K562 (cell line): ENCODE data around the gene SYNE1. TPM values are rescaled to one million over a fixed set of nuclear protein-coding genes. Genes with fewer than 3 reads are reported as not detected.

Experiments used
- FIP1L1 ChIP-seq: fragments of 200-400 bp; formaldehyde crosslinking; IDR thresholded peaks from 2 replicates; pipeline ENCODE4 v1.6.1; 2018; ENCODE audit warnings: mild to moderate bottlenecking, low read depth, low read length; ENCODE audit not compliant: poor library complexity, severe bottlenecking
- PTRF ChIP-seq: fragments of 450-650 bp; IDR thresholded peaks from 2 replicates; pipeline ENCODE4 v1.6.1; 2016; ENCODE audit warnings: mild to moderate bottlenecking, missing genetic modification characterization, missing compliant biosample characterization
- SRSF9 ChIP-seq: fragments of 200-400 bp; formaldehyde crosslinking; IDR thresholded peaks from 2 replicates; pipeline ENCODE4 v1.6.1; 2017; ENCODE audit warnings: low read depth, low read length, borderline replicate concordance
- TAF1 ChIP-seq: IDR thresholded peaks from 2 replicates; pipeline ENCODE4 v1.6.1; 2011; ENCODE audit warnings: mild to moderate bottlenecking, low read length, moderate library complexity; ENCODE audit not compliant: insufficient read depth, control insufficient read depth, severe bottlenecking; ENCODE audit errors: extremely low read depth
- ZNF134 ChIP-seq: fragments of 250-450 bp; sonication (Bioruptor Pico); conservative IDR thresholded peaks from 2 replicates; pipeline ENCODE4 v1.4.0; 2020
- ZNF707 ChIP-seq: fragments of 250-450 bp; sonication (Bioruptor Pico); conservative IDR thresholded peaks from 2 replicates; pipeline ENCODE4 v1.8.0; 2022; ENCODE audit warnings: inconsistent platforms, mild to moderate bottlenecking, moderate library complexity
- polyA plus RNA-seq, 8 experiments: library from polyadenylated mRNA; depleted of rRNA in 4 of 8; stranded (reverse) in 5 of 8; unstranded in 3 of 8; fragments of >200 nt; fragmentation: Nextera tagmentation in 2 of 8; fragmentation: Illumina TruSeq in 1 of 8; extraction: Ambion mirVana in 2 of 8; extraction: Trizol in 1 of 8; gene quantifications; 2 replicates each; pipeline versions ENCODE4 v1.2.1 to v1.2.3, GENCODE V29; 2011 to 2014; ENCODE audit warnings: inconsistent platforms in 1 of 8, missing spikeins in 1 of 8
- total RNA-seq, 7 experiments: library from RNA; depleted of rRNA in 6 of 7; stranded (reverse); fragments of >200 nt in 6 of 7; fragmentation: Illumina TruSeq in 2 of 7; extraction: Trizol in 2 of 7; gene quantifications; 2 replicates each; pipeline versions ENCODE4 v1.2.1 to v1.2.3, GENCODE V29; 2011 to 2021; ENCODE audit warnings: low replicate concordance in 1 of 7
- TF ChIP-seq, protein P1 (sequence below): fragments of 250-450 bp; sonication (Bioruptor Pico); IDR thresholded peaks from 2 replicates; pipeline ENCODE4 v1.4.0; 2020; ENCODE audit warnings: borderline replicate concordance
- TF ChIP-seq, protein P2 (sequence below), 2 experiments: IDR thresholded peaks in 1 of 2; conservative IDR thresholded peaks in 1 of 2; 2 replicates each; pipeline ENCODE4 v1.6.1; 2016; ENCODE audit warnings: low read depth in 2 of 2, mild to moderate bottlenecking in 1 of 2, missing compliant biosample characterization in 1 of 2, missing genetic modification characterization in 1 of 2, moderate library complexity in 1 of 2

The SYNE1 gene
- total and polyA plus RNA-seq, 9 of the 15 experiments (the other 6 are each of a cell fraction or from before 2014, with no cell fraction given) = under 0.01 to 0.42 (median 0.08) TPM; not detected in 1

DNA sequence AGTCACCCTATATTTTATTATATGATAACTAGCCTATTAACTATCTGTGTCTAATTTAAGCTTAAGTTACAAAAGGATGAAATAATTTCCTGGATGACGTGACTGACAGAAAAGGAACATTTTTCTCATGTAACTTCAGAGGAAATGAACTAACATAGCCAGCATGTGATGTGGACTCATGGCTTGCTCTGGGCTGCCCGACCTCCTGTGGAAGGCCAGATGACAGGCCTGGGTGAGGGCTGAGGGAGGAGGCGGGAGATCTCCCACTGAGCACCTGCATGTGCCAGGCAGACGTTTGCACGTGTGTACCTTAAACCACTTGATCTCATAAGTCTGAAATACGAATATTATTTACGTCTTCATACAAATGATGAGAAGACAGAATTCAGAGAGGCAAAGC, 321.1 kb downstream of the SYNE1 start (continued):
- no peak for TF ChIP-seq TAF1
- no peak for TF ChIP-seq ZNF707 (CRISPR knock-in tag)
- no peak for TF ChIP-seq SRSF9
- TF ChIP-seq ZNF134 (CRISPR knock-in tag) = no peak
- no peak for TF ChIP-seq FIP1L1
- TF ChIP-seq, protein P1, sequence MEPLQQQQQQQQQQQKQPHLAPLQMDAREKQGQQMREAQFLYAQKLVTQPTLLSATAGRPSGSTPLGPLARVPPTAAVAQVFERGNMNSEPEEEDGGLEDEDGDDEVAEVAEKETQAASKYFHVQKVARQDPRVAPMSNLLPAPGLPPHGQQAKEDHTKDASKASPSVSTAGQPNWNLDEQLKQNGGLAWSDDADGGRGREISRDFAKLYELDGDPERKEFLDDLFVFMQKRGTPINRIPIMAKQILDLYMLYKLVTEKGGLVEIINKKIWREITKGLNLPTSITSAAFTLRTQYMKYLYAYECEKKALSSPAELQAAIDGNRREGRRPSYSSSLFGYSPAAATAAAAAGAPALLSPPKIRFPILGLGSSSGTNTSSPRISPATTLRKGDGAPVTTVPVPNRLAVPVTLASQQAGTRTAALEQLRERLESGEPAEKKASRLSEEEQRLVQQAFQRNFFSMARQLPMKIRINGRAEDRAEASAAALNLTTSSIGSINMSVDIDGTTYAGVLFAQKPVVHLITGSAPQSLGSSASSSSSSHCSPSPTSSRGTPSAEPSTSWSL (CRISPR knock-in tag) = no peak
- TF ChIP-seq, protein P2, sequence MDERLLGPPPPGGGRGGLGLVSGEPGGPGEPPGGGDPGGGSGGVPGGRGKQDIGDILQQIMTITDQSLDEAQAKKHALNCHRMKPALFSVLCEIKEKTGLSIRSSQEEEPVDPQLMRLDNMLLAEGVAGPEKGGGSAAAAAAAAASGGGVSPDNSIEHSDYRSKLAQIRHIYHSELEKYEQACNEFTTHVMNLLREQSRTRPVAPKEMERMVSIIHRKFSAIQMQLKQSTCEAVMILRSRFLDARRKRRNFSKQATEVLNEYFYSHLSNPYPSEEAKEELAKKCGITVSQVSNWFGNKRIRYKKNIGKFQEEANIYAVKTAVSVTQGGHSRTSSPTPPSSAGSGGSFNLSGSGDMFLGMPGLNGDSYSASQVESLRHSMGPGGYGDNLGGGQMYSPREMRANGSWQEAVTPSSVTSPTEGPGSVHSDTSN (CRISPR knock-in tag; IDR thresholded peaks at IDR 0.05; ENCODE audit: low read depth) = no peak
- TF ChIP-seq, protein P2 (tag; conservative IDR thresholded peaks at IDR 0.05; ENCODE audit: low read depth) = no peak
- TF ChIP-seq PTRF = no peak
